NT2/D1 (cell line): ENCODE results near the gene SGK1.

Source experiments
- SUZ12 ChIP-seq: IDR thresholded peaks from 2 replicates; pipeline ENCODE4 v1.6.1; 2011; ENCODE audit not compliant: insufficient read length, insufficient read depth; ENCODE audit errors: extremely low read depth
- YY1 ChIP-seq: IDR thresholded peaks from 2 replicates; pipeline ENCODE4 v1.6.1; 2011; ENCODE audit not compliant: insufficient read length, insufficient read depth

DNA sequence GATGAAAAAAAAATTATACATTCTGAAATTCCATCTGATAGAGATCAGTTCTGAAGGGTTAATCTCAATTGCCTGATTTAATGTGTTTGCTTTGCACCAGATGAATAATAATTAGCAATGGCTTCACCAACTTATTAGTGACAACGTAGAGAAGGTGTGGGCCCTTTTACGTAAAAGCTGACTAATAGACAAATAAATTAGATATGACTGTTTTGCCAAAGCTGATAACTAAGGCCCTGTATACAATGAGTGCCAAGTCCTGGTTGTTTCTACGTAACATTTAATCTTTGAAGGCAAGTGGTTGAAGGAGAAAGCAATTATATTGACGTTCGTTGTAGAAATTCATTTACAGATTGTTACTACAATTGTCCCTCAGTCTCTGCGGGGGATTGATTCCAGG lies 10.8 kb downstream of the SGK1 start:
- TF ChIP-seq SUZ12 (no peak), YY1 (no peak)
